ENCODE results near the gene COX14. TPM values are rescaled to one million over a fixed set of nuclear protein-coding genes. Genes with fewer than 3 reads are reported as not detected.

Gene COX14
- total RNA-seq, 1 donor from 2014 or later = 22.7 TPM

DNA sequence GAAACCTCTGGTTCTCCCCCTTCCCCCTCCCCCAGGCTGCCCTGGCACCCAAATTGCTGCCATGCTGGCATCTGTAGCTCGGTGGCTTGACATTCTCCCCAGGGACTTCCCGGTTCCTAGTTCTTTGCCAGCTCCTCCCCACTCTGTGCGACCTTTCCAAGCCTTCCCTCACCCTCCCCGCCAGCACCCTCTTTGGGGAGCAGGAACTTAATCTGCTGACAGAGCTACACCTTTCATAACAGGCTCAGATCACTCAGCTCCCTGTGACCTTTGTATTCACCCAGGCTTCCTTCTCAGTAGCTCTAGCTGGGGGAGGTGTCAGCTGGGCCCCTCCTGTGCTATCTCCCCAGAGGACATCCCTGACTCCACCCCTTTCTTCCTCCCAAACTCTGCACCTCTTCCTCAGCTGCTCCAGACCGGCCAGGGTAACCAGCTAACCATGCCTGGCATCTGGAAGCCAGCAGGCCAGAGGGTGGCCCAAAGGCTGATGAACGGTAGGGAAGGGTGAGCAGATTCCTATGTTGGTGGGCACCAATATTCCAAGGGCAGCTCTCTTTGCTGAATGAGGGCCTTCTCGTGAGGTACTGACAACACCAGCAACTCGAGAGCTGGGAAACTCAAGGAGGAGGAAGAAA, 1.8 kb upstream of the COX14 start:
- H3K9ac ChIP-seq = no peak overlapping the region
- no peak overlapping the region for H3K27ac ChIP-seq
- H3K4me3 ChIP-seq = no peak overlapping the region
- peaks cover 22% of the 10 kb centered on the region for H3K4me1 ChIP-seq
- no peaks in the 10 kb centered on the region for H3K9me3 ChIP-seq (ENCODE audit: low read depth)
- TF ChIP-seq EZH2 (IDR thresholded peaks at IDR 0.05) (no peak), EZH2phosphoT487 (IDR thresholded peaks at IDR 0.05) (no peak)
- TF ChIP-seq, protein P1, sequence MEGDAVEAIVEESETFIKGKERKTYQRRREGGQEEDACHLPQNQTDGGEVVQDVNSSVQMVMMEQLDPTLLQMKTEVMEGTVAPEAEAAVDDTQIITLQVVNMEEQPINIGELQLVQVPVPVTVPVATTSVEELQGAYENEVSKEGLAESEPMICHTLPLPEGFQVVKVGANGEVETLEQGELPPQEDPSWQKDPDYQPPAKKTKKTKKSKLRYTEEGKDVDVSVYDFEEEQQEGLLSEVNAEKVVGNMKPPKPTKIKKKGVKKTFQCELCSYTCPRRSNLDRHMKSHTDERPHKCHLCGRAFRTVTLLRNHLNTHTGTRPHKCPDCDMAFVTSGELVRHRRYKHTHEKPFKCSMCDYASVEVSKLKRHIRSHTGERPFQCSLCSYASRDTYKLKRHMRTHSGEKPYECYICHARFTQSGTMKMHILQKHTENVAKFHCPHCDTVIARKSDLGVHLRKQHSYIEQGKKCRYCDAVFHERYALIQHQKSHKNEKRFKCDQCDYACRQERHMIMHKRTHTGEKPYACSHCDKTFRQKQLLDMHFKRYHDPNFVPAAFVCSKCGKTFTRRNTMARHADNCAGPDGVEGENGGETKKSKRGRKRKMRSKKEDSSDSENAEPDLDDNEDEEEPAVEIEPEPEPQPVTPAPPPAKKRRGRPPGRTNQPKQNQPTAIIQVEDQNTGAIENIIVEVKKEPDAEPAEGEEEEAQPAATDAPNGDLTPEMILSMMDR (IDR thresholded peaks at IDR 0.05) = no peak
- no peak for DNase-seq (ENCODE audit: low spot score)
- H3K4me2 ChIP-seq = peak overlapping the region; percentile 71
- H3F3A ChIP-seq (ENCODE audit: low read depth) = peaks cover 30% of the 10 kb centered on the region
- H3K4me1 Mint-ChIP-seq = peaks cover 61% of the 10 kb centered on the region
- no peaks in the 10 kb centered on the region for H4K20me1 ChIP-seq (ENCODE audit: low read depth)
- H3K79me2 ChIP-seq (ENCODE audit: low read depth) = peaks cover 24% of the 10 kb centered on the region
- H3K27me3 Mint-ChIP-seq (ENCODE audit: insufficient read depth, low read depth) = peaks cover 11% of the 10 kb centered on the region
- H3K27me3 ChIP-seq = no peaks in the 10 kb centered on the region
- peak overlapping the region; percentile 88 for H2AFZ ChIP-seq (replicated peaks)
- H3K36me3 Mint-ChIP-seq = peaks cover 1% of the 10 kb centered on the region
- H3K36me3 ChIP-seq = no peaks in the 10 kb centered on the region
- peak overlapping the region; percentile 71 for H3K4me3 Mint-ChIP-seq
- peak overlapping the region; percentile 93 for H3K27ac Mint-ChIP-seq
- H3K9me3 Mint-ChIP-seq = no peaks in the 10 kb centered on the region

DNA sequence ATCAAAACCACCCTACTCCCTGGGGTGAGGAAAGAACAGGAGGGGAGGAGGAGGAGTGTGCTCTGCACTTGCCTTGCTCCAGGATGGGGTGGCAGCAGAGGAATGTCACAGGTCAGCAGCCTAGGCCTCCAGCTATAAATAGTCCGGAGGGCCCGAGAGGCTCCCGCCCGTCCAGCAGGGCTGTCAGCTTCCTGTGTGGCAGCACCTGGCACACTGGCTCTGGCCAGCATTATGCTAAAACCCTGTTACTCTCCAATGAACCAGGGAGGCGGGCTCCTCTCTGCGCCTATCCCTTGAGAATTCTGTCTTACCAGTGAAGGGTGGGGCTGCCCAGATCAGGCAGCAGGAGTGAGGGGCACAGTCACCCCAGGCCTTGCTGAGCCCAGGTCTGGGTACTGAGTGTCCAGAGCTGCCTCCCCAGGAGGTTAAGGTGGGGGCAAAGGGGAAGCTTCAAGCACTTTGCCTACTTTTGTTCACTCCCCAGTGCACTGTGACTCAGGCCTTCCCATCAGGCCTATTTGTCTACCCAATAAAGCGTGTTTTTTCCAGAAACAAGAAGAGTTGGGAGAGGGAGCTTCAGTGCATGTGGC, 1.2 kb upstream of the COX14 start:
- peak overlapping the region; percentile 88 for H2AFZ ChIP-seq (replicated peaks)
- peak overlapping the region; percentile 96 for H3K4me3 Mint-ChIP-seq
- peaks cover 11% of the 10 kb centered on the region for H3K27me3 Mint-ChIP-seq (ENCODE audit: insufficient read depth, low read depth)
- peaks cover 24% of the 10 kb centered on the region for H3K79me2 ChIP-seq (ENCODE audit: low read depth)
- H3K36me3 Mint-ChIP-seq = peaks cover 1% of the 10 kb centered on the region
- no peak overlapping the region for H3K4me3 ChIP-seq
- H3K4me1 ChIP-seq = peaks cover 22% of the 10 kb centered on the region
- H3K9me3 Mint-ChIP-seq = no peaks in the 10 kb centered on the region
- H3K4me1 Mint-ChIP-seq = peaks cover 60% of the 10 kb centered on the region
- H3K27ac Mint-ChIP-seq = peak overlapping the region; percentile 85
- no peaks in the 10 kb centered on the region for H3K36me3 ChIP-seq
- peak; percentile 60 for DNase-seq (ENCODE audit: low spot score)
- H3K9me3 ChIP-seq (ENCODE audit: low read depth) = no peaks in the 10 kb centered on the region
- TF ChIP-seq EZH2 (IDR thresholded peaks at IDR 0.05) = no peak
- TF ChIP-seq EZH2phosphoT487 (IDR thresholded peaks at IDR 0.05) = no peak
- TF ChIP-seq, protein P1 (IDR thresholded peaks at IDR 0.05) = no peak
- no peak overlapping the region for H3K27ac ChIP-seq
- no peak overlapping the region for H3K9ac ChIP-seq
- H3K27me3 ChIP-seq = no peaks in the 10 kb centered on the region
- no peaks in the 10 kb centered on the region for H4K20me1 ChIP-seq (ENCODE audit: low read depth)
- H3F3A ChIP-seq (ENCODE audit: low read depth) = peaks cover 30% of the 10 kb centered on the region
- H3K4me2 ChIP-seq = peak overlapping the region; percentile 71

DNA sequence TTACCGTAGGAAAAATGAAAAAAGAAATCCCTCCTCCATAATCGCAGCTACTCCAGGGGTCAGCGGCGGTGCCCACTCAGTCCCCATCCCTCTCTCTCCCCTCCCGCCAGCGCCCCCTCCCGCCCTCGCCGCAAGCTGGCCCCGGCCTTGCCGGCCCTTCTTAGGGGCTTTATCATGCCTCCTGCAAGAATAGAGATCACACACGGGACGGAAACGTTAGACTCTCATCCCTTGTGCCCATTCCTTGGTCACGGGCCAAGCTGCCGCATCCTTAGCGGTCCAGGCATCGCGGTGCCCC, 692 bp upstream of the COX14 start:
- Histone ChIP-seq H2AFZ (replicated peaks) (peak overlapping the region; percentile 88), H3K4me3 (peak overlapping the region; percentile 43), H3K36me3 (no peaks in the 10 kb centered on the region), H3K9me3 (ENCODE audit: low read depth) (no peaks in the 10 kb centered on the region), H3K4me2 (peak overlapping the region; percentile 71), H3K27me3 (no peaks in the 10 kb centered on the region), H3K9ac (no peak overlapping the region), H3F3A (ENCODE audit: low read depth) (peaks cover 30% of the 10 kb centered on the region), H3K79me2 (ENCODE audit: low read depth) (peaks cover 24% of the 10 kb centered on the region), H4K20me1 (ENCODE audit: low read depth) (no peaks in the 10 kb centered on the region), H3K27ac (no peak overlapping the region), H3K4me1 (peaks cover 22% of the 10 kb centered on the region)
- peaks cover 1% of the 10 kb centered on the region for H3K36me3 Mint-ChIP-seq
- H3K4me1 Mint-ChIP-seq = peaks cover 62% of the 10 kb centered on the region
- DNase-seq (ENCODE audit: low spot score) = no peak
- H3K27ac Mint-ChIP-seq = peak overlapping the region; percentile 79
- H3K27me3 Mint-ChIP-seq (ENCODE audit: insufficient read depth, low read depth) = peaks cover 15% of the 10 kb centered on the region
- TF ChIP-seq EZH2 (IDR thresholded peaks at IDR 0.05) (no peak), EZH2phosphoT487 (IDR thresholded peaks at IDR 0.05) (no peak)
- TF ChIP-seq, protein P1 (IDR thresholded peaks at IDR 0.05) = no peak
- no peaks in the 10 kb centered on the region for H3K9me3 Mint-ChIP-seq
- H3K4me3 Mint-ChIP-seq = peak overlapping the region; percentile 96

All from neural progenitor cell (in vitro differentiated cells).